ELR (cell line): ENCODE measurements around the gene ZXDC.

ENCODE experiments used
- DNase-seq: peaks from one replicate; pipeline ENCODE4 v3.0.0-alpha.2; 2015; ENCODE audit warnings: low read depth

The ZXDC gene

GRCh38 chr3:126473292-126474168 is 2.2 kb downstream of the ZXDC start:
- DNase-seq = peak; percentile 10

- DNase-seq = peak; percentile 67
Observed at GRCh38 chr3:126472277-126473006, 3.2 kb downstream of the ZXDC start.

- DNase-seq = no peak
Observed at GRCh38 chr3:126469479-126469878, 6.2 kb downstream of the ZXDC start.

GRCh38 chr3:126468028-126468891 is 7.4 kb downstream of the ZXDC start:
- DNase-seq = no peak

GRCh38 chr3:126467611-126467955 is 8.1 kb downstream of the ZXDC start:
- no peak for DNase-seq

GRCh38 chr3:126466886-126467610 is 8.6 kb downstream of the ZXDC start:
- DNase-seq = no peak

- DNase-seq = no peak
Observed at GRCh38 chr3:126465928-126466544, 9.7 kb downstream of the ZXDC start.

GRCh38 chr3:126464997-126465396 is 10.7 kb downstream of the ZXDC start:
- DNase-seq = no peak

- DNase-seq = no peak
Observed at GRCh38 chr3:126464494-126464893, 11.2 kb downstream of the ZXDC start.

- DNase-seq = no peak
Observed at GRCh38 chr3:126464093-126464492, 11.6 kb downstream of the ZXDC start.

GRCh38 chr3:126463521-126463920 is 12.2 kb downstream of the ZXDC start:
- DNase-seq = no peak

GRCh38 chr3:126461450-126462070 is 14.1 kb downstream of the ZXDC start:
- no peak for DNase-seq

- DNase-seq = no peak
Observed at GRCh38 chr3:126460381-126460780, 15.3 kb downstream of the ZXDC start.

GRCh38 chr3:126459763-126460127 is 15.9 kb downstream of the ZXDC start:
- no peak for DNase-seq

- DNase-seq = no peak
Observed at GRCh38 chr3:126459111-126459762, 16.5 kb downstream of the ZXDC start.

- DNase-seq = no peak
Observed at GRCh38 chr3:126456766-126457388, 18.8 kb downstream of the ZXDC start.

- no peak for DNase-seq
Observed at GRCh38 chr3:126456211-126456610, 19.5 kb downstream of the ZXDC start.

GRCh38 chr3:126454437-126455198 is 21.1 kb downstream of the ZXDC start:
- no peak for DNase-seq

- no peak for DNase-seq
Observed at GRCh38 chr3:126454025-126454424, 21.7 kb downstream of the ZXDC start.
